HG03039 (cell line): Measurements from ENCODE around the gene PIP5K1C.

Source experiments
- ATAC-seq: cut with Tn5 transposase; IDR thresholded peaks from one replicate; pipeline ENCODE4 v1.9.1; 2021; ENCODE audit warnings: mild to moderate bottlenecking, moderate library complexity; ENCODE audit not compliant: unreplicated experiment

The PIP5K1C gene

DNA sequence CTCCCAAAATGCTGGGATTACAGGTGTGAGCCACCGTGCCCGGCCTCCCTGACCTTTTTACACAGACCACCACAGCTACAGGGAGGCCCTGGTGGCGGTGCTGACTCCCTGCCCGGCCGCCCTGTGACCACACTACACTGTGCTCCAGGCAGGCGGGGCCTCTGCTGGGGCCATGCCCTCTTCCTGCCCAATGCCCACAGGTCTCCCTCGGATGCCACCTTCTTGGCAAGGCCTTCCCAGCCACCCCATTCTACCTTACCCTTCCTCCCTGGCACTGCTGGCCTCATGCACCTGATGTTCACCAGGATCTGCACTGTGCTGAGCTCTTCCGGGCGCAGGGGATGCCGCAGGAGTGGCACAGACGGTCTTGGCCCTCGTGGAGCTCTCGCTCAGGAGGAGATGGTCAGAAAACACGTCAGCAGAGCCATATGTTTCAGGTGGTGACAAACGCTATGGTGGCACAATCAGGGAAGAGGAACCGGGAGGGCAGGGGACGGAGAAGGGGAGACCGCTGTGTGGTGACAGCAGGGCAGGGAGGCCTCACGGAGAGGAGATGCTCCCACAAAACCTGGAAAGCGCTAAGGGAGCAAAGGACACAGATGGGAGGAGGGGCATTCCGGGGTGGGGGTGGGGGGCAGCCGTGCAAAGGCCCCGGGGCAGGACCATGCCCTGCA lies 4.1 kb downstream of the PIP5K1C start:
- no peak for ATAC-seq

DNA sequence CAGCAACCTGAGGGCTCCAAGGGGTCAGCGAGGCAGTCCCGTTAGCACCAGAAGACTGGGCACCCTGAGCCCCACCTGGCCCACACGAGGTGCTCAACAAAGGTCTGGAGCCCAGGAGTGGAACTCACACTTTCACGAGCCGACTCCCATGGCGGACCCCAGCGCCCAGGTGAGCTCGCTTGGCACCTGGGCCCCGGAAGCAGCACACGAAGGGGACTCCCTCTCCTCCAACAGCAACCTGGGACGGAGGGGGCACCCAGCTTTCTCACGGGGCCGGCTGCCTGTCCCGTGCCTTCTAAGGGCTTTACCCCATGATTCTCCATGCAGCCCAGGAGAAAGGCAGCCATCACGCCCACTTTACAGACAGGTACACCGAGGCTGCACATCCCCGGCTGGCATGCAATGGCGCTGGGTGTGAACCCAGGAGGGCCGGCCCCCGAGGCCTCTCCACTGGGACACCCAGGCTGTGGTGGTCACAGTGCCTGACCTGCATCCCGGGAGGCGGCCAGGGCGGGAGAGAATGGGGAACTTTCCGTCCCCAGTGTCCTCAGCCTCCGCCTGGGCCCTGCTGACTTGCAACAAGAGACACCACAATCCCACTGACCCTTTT lies 5.0 kb downstream of the PIP5K1C start:
- no peak for ATAC-seq

DNA sequence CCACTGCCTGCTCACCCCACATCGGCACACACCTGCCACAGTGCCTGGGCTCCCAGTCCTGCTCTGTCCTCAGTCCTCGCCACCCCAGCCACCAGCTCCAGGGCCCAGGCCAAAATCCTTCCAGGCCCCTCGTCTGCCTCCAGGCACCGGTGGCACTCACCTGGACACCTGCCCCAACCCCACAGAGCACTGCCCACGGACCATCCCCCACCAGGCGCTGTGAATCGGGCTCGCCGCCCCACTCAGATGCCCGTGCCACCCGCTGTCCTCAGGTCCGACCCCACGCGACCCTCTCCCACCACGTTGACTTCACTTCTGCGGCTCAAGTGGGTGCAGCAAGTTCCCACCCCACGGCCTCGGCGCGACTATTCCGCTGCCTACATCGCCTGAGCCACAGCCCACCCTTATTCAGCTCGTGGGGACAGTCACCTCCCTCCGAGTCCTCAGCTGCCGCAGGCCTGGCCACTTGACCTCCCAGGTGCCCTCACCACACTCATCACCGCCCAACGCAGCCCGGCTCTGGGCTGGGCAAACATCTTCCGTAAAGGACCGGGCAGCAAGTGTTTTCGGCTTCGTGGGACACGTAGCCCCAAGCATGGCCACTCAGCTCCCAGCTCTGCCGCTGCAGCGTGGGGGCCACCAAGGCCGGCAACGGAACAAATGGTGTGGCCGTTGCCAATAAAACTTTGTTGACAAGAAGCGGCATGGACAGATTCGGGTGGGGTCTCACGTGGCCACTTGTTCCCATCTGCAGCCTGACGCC lies 5.7 kb downstream of the PIP5K1C start:
- no peak for ATAC-seq

DNA sequence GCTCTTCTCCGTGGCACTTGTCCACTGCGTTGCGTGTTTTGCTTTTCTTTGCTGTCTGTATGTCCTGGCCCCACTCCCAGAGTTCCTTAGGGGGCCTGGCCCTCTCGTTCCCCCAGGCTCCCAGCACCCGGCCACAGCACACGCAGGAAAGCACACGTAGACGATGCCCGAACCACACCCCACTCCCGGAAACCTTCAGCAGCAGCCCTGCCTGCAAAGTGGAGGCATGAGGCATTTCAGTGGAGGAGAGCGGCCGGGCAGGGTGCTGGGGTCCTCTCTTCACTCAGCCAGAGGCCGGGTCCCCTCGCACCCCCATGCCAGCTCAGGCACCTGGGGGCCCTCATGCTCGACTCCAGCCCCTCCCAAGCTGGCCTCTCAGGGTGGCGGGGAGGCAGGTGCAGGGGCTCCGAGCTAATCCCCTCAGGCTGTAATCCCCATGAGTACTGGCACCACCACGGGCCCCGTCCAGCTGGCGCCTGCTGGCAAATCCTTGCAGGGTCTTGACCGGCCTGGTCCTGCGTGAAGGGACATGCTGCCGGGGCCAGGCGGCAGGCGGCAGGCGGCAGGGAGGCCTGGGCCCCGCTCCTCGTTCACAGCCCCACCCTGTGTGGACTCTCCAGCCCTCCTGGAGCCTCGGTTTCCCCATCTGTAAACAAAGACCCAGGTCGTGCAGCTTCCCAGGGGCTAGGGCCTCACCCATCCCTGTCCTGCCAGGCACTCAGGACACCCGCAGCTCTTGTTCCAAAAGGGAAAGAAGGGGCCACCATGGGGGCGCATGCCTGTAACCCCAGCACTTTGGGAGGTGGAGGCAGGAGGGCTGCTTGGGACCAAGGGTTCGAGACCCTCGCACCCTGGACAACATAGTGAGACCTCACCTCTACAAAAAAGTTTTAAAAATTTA lies 7.0 kb downstream of the PIP5K1C start:
- no peak for ATAC-seq

DNA sequence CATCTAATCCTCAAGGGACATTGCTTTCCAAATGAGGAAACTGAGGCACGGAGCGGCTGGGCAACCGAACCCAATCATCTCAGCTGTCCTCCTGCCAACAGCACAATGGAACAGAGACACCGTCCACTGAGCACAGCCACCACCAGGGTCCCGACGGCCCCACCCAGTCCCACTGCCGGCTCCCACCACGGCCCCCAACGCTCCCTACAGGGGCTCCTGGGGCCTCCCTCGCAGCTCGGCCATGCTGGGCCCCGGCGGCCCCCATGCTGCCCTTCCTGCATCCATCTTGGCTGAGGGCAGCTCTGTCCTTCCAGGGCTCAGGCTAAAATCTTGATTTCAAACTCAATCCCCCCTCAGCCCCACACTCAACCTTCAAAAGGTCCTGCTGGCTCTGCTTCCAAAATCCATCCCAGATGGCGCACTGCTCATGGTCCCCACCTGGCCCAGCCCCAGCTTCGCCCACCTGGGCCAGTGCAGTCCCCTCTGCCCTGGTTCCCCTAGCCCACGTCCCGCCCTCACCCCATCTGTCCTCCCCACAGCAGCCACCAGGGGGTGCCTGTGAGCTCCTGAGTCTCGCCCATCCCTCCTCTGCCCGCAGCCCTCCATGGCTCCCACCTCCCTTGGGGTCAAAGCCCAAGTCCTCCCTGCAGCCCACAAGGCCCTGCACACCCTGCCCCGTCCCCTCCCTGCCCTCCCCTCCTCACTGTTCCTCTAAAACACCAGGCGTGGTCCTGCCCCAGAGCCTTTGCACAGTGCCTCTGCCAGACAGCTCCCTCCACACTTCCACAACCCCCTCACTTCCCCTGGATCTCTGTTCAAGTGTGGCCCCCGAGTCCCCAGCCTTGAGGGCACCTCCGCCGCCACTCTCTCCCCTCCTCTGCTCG lies 7.9 kb downstream of the PIP5K1C start:
- ATAC-seq, result no peak

DNA sequence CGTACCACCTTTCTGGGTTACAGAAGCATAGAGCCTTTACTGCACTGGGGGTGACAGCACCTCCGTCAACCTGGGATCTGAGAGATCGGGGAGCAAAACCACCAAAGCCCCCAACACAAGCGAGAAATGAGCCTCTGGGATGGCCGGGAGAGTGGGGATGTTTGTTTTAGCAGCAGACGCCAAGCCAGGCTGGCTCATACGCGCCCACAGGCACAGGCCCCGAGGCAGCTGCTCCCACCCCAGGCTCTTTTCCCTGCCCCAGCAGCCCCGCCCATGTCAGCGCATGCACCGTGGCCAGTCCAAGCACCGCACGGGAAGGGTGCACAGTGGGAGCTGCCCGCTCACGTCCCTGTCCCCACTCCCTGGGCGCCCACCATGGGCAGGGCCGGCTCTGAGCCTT lies 8.5 kb downstream of the PIP5K1C start:
- no peak for ATAC-seq

DNA sequence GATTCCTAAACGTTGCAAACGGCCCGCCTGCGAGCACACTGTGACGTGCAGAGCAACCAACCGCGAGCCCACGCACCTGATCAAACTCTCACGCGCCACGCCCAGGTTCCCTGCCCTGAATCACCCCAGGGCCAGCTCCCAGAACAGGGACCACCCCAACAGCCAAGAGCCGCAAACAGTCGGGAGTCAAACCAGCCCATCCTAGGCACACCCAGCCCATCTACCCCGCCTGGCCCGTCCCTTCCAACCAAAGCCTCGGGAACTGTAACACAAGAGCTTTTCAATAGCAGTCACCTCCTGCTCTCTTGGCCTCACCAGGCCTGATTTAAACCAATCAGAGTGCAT lies 8.9 kb downstream of the PIP5K1C start:
- ATAC-seq, result no peak

DNA sequence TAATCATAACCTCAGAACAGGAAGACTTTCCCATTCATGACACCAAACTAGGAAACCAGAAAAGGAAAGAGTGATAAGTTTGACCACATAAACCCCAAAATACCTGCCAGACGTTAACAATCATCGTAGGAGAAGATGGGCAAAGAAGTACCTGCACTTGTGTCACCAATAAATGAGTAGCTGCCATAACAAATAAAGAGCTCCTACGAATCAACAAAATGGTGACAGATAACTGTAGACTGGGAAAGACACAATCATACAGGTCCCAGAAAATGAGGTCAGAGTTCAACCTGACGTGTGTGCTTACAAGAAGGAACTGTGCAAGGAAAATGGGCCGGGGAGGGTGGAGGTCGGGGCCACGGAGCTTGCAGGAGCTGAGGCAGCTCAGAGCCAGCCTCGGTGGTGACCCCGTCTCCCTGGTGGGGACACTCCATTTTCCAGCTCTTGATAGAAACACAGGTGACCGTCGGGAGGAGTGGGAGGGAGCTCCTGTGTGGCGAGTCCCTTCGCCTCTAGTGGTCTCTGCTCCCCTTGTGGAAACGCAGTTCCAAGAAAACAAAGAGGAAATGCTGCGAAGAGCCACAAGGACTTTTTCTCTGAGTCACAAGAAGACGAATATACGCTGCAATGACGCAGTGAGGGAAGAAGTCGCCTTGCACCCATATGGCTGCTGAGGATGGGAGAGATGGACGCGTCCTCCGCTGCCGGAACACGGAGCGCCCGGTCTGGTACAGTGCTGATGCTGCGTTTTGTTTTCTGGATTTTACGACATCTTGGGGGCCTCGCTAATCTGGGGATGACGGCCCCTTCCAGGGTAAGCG lies 9.5 kb downstream of the PIP5K1C start:
- no peak for ATAC-seq

DNA sequence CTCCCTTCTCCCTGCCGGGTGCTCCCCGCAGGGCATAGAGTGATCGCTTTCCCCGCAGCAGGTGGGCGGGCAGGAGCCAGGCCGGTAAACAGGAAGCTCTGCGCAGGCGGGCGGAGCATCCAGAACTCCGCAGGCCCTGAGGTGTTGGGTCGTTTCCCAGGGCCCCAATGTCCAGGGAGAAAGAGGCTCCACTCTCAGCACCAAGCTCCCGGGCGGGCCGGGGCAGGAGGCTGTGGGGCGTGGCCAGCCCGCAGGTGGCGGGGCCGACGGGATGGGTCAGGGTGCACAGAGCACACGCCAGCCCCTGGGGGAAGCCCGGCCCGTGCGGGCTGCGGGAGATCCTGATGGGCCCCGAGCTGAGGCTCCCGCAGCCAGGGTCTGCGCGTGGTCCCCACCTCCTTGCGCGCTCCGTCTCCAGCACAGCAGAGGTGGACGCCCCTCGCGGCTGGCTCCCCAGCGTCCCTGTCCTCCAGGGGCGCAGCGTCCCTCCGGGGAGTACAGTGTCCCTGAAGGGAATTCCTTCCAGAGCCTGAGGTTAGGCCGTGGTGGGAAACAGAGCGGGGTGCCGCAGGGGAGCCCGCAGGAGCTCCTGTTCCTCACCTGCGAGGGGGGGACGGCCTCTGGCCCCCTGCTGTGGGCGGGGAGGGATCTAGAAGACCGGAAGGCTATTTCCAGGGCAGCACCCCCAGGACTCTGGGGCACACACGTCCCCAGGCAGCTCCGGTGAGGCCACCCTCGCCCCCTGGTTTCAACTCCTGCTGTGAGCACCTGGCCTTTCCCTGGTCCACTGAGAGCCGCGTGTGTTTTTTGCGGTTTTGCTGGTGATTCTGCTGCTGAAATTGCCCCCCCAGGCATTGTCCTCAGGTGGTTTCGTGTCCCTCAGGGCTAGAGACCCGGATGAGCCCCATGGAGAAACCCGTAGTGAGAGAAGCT lies 12.2 kb downstream of the PIP5K1C start:
- no peak for ATAC-seq

DNA sequence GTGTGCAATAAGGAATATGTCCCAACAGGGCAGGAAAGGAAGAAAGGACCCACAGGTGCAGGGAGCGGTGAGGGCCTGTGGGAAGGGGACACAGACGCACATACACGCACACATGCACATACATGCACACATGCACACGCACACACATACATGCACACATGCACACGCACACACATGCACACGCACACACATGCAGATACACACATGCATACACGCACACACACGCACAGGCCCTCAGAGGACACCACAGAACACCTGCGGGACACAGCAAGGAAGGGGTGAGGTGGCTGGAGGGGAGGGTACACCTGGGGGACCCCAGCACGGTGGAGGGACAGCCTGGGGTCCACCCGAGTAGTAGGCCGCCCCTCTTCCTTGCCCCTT lies 12.9 kb downstream of the PIP5K1C start:
- no peak for ATAC-seq

DNA sequence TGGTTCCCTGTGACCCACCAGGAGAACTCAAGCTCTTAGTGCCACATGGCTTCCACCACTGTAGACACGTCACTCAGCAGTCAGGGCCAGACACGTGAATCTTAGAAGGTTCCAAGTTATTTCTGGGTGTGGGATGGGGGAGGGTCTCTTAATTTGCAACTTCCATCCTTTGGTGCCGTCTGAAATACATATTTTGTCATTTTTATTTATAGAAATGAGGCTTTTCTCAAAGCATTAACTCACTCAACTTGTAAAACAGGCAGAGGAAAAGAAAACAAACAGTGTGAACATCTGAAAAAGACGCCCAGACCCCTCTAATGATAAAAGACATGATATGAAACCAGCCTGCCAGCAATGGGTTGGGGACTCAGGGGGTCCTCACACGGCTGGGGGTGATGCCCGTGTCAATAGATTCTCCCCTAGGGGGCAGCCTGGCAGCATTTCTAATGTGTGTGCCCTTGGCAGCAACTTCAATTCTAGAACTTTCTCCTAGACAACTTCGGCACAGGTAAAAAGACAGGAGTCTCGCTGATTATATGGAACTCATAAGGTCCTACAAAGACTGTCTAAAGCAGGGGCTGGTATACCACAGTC lies 15.4 kb downstream of the PIP5K1C start:
- ATAC-seq, result no peak

DNA sequence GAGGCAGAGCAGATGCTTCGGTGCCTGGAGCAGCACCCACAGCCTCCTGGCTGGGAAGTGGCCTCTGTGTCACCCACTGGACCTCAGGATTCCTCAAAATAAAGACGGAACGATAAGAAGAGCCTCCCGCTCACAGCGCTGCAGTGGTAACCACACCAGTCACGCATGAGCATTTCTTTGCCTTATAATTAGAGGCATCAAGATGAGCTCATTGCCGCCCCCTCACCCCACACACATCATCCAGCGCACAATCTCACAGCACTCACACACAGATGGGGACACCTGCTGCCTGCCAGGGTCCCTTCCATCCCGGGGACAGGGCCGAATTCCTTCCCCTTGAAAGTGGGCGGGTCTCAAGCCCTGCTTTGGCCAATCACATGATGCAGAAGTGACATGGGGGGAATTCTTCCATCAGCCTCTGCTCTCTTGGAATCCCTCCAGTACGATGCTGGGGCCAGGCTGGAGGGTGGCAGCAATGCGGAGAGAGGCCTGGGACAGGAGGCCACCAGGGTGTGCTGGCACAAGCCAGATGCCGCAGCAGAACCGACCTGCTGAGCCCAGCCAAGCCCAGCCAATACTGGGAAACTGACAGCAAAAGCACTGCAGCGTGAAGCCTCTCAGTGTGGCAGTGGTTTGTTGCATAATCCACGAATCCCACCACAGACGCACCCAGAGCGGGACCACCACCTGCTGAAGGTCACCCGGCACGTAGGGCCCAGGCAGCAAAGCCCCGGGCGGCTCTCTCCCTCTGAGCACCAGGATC lies 16.0 kb downstream of the PIP5K1C start:
- ATAC-seq, result no peak

DNA sequence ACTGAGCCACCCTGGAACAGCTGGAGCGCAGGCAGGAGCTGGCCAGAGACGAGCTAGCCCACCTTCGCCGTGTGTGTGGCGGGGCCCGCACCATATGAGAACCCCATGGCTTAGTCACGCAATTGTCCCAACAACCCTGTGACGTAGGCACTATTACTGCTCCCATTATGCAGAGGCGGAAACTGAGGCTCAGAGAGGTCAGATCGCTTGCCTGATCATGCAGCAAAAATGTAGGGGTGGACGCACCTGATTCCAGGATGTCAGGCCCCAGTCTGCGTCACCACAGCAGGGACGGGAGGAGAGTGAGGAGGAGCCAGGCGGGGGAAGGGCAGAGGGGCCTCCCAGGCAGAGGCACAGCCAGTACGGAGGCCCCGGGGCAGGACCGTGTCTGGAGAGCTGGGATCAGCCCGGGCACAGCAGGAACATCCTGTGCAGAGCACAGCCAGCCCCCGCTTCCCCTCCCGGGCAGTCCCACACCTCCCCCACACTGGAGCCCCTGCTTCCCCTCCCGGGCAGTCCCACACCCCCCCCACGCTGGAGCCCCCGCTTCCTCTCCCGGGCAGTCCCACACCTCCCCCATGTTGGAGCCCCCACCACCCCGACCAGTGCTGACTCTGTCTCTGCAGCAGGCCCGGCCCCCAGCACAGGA lies 16.7 kb downstream of the PIP5K1C start:
- ATAC-seq, result no peak

DNA sequence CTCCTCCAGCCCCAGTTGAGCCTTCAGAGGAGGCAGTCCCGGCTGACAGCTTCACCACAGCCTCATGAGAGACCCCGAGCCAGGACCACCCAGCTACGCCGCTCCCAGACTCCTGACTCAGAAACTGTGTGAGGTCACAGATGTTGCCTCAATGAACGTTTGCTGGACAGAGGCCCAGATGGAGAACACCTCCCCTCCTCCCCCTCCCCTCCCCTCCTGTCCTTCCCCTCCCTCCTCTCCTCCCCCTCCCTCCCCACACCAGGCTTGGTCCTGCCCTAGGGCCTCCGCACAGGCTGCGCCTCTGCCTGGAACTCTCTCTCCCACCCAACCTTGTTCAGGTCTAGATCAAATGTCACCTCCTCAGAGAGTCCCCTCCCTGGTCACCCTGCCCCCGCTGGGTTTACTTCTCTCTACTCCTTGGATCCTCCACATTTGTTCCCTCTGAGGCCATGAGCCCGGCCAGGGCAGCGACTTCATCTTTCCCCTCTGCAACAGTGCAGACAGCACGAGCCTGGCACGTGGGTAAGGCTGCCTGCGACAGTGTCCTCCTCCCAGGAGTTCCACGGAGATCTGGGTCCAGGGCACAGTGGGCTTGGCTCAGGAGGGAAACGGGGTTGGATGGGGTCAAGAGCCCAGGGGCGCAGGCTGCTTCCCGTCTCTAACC lies 17.4 kb downstream of the PIP5K1C start:
- ATAC-seq, result no peak

DNA sequence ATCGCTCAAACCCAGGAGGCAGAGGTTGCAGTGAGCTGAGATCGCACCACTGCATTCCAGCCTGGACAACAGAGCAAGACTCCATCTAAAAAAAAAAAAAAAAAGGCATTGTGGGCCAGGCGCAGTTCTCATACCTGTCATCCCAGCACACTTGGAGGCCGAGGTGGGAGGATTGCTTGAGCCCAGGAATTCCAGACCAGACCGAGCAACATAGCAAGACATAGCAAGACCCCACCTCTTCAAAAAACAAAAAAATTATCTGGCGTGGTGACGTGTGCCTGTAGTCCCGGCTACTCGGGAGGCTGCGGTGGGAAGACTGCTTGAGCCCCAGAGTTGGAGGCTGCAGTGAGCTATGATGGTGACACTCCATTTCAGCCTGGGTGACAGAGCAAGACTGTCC lies 18.0 kb downstream of the PIP5K1C start:
- no peak for ATAC-seq

DNA sequence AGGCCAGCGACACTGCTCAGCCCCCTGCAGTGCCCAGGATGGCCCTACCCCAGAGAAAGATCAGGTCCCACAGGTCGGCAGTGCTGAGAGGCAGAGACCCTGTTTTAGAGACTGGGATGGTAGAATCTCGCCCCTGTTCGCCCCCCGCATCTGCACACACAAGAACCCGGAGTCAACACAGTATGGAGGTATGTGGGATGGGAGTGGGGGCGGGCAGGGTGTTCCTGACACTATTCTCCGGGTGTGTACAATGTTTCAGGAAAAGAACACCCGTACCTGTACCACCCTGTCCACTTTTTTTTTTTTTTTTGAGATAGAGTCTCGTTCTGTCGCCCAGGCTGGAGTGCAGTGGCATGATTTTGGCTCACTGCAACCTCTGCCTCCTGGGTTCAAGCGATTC lies 19.3 kb downstream of the PIP5K1C start:
- ATAC-seq, result no peak
